BJ (cell line): ENCODE results near the gene PDE5A. TPM values are rescaled to one million over a fixed set of nuclear protein-coding genes. Genes with fewer than 3 reads are reported as not detected.

Experiments
- CTCF ChIA-PET: fragments of 350-600 bp; formaldehyde crosslinking; extraction: SDS; loops from one replicate; lab custom pipeline; 2021; ENCODE audit warnings: antibody characterized with exemption, inconsistent platforms; lab: Yijun Ruan, JAX
- POLR2A ChIA-PET: fragments of 300-600 bp; sonication (Branson Sonifier 250); formaldehyde crosslinking; extraction: SDS; loops from one replicate; lab custom pipeline; 2021; ENCODE audit warnings: antibody characterized with exemption; lab: Charles Lee
- DNase-seq: peaks from one replicate; pipeline ENCODE4 v3.0.0-alpha.2; 2011; ENCODE audit warnings: low read depth
- H3K27me3 ChIP-seq: 2 replicates; pipeline ENCODE4 v1.6.0; 2011; ENCODE audit warnings: low read length; ENCODE audit not compliant: control insufficient read depth, insufficient read depth
- H3K36me3 ChIP-seq: 2 replicates; pipeline ENCODE4 v1.5.1; 2011; ENCODE audit warnings: low read length; ENCODE audit not compliant: control insufficient read depth, insufficient read depth
- H3K4me3 ChIP-seq: 2 replicates; pipeline ENCODE4 v1.5.1; 2011; ENCODE audit warnings: low read depth, mild to moderate bottlenecking, control low read depth, low read length
- polyA plus RNA-seq: library from polyadenylated mRNA; depleted of rRNA; stranded (reverse); fragments of >200 nt; gene quantifications from 2 replicates; pipeline ENCODE4 v1.2.3, GENCODE V29; 2011
- TF ChIP-seq, protein P1 (sequence below): IDR thresholded peaks from 2 replicates; pipeline ENCODE4 v1.5.1; 2011; ENCODE audit warnings: low read depth, mild to moderate bottlenecking, control low read depth, inconsistent platforms, low read length, moderate library complexity; ENCODE audit not compliant: insufficient read depth

Gene PDE5A
- polyA plus RNA-seq, 1 experiment: 69.0 TPM

DNA sequence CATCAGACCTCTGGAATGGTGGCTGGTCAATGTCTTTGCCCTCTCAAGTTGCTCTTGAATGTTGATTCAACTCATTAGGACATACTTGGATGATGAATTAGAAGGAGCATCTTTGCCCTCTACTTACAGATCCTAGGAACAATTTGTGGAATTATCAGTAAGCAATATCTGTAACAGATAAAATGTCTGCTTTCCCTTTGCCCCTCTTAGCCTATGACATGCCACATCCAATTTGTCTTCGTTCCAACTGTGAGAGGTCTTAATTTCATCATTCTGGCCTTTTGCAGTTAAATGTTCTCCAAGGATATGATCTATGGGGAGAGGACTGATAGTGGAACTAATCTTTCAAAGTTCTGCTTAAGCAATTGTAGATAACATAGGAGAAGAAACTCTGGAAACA, 148.3 kb downstream of the PDE5A start:
- ChIA-PET POLR2A (no interaction called here), CTCF (no interaction called here)
- DNase-seq: no peak
- Histone ChIP-seq H3K36me3 (peaks cover 3% of the 10 kb centered on the region), H3K27me3 (no peaks in the 10 kb centered on the region), H3K4me3 (no peak overlapping the region)
- TF ChIP-seq, protein P1, sequence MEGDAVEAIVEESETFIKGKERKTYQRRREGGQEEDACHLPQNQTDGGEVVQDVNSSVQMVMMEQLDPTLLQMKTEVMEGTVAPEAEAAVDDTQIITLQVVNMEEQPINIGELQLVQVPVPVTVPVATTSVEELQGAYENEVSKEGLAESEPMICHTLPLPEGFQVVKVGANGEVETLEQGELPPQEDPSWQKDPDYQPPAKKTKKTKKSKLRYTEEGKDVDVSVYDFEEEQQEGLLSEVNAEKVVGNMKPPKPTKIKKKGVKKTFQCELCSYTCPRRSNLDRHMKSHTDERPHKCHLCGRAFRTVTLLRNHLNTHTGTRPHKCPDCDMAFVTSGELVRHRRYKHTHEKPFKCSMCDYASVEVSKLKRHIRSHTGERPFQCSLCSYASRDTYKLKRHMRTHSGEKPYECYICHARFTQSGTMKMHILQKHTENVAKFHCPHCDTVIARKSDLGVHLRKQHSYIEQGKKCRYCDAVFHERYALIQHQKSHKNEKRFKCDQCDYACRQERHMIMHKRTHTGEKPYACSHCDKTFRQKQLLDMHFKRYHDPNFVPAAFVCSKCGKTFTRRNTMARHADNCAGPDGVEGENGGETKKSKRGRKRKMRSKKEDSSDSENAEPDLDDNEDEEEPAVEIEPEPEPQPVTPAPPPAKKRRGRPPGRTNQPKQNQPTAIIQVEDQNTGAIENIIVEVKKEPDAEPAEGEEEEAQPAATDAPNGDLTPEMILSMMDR: no peak

DNA sequence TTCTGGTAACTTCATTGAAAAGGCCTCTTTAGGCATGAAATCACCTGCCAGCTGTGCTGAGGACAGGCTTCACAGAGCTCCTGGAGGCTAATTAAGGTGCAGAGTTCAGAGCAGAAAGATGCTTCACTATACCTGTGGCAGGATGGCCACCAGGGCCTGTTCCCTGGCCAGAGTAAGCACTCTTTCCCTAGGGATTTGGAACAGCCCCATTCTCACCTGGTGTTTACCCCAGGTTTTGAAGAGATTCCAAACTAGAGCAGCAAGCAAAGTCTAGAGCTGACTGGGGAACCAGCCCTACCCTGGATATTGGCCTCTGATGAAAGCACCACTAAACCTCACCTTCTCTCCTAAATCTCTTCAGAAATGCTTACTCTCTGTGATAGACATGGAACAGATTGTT, 148.8 kb downstream of the PDE5A start:
- H3K27me3 ChIP-seq: no peaks in the 10 kb centered on the region
- ChIA-PET POLR2A (no interaction called here), CTCF (no interaction called here)
- peaks cover 3% of the 10 kb centered on the region for H3K36me3 ChIP-seq
- no peak overlapping the region for H3K4me3 ChIP-seq
- TF ChIP-seq, protein P1: no peak
- DNase-seq: no peak

DNA sequence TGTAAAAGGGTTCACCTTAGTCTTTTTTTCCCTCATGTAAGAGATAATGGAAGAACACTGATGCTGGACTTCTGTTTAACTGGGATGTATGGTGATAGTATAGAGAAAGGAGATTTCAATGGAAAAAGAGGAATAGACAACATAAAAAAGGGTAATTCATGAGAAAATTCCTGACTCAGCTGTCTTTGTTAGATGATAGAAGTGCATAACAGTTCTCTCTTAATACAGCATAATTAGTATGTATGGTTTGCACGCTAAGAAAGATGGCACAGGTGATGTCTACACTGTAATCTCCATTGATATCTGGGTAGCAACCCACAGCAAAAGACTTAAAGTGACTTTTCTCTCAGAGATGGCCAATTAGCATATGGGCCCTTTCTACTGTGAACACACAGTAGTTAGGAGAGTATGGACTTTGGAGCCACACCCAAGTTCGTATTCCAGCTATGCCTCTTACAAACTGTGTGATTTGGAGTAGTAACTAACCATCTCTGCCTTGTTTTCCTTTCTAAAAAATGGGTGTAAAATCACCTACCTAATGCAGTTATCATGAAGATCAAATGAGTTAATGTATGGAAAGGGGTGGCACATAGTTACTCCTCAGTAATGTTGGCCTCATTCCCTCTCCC, 149.3 kb downstream of the PDE5A start:
- ChIA-PET POLR2A (no interaction called here), CTCF (interaction anchor here (2.2 kb wide), 1 partner anchor 13 kb away, joined by 8 read pairs; no protein-coding TSS in a partner anchor)
- DNase-seq: no peak
- Histone ChIP-seq H3K27me3 (no peaks in the 10 kb centered on the region), H3K36me3 (peaks cover 3% of the 10 kb centered on the region), H3K4me3 (no peak overlapping the region)
- TF ChIP-seq, protein P1: no peak

DNA sequence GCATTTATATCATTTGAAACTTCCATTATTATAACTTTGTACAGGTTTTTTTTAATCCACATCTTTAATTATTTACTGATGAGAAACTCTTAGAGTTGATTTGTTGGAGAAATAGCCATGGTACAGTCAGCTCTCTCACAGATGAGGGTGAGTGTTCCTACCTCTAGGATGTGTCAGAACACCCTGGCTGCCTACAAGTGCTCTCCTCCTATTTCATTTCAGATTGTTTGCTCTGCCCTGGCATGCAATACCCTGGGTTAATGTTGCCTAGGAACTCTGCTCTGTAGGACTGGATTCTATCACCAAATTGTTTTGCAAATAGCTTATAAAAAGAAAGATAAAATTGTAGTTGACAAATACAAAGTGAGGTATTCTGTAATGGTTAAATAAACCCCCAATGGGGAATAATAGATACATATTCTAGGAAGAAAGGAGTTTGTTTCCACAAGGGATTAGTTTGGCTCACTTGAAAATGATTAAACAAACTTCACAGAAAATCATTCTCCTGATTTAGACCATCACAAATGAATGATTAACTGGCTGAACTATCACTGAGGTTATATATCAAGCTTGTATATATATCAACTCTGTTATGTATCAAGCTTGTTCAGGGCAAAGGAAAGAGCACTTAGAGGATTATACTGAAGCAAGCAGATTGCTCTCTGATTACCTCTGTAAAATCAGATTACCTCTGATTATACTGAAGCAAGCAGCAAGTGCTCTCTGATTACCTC, 150.0 kb downstream of the PDE5A start:
- Histone ChIP-seq H3K27me3 (no peaks in the 10 kb centered on the region), H3K4me3 (no peak overlapping the region), H3K36me3 (peaks cover 3% of the 10 kb centered on the region)
- CTCF ChIA-PET: interaction anchor here (0.6 to 2.2 kb wide), 2 partner anchors 14 to 155 kb away, joined by 3 to 8 read pairs; no protein-coding TSS in a partner anchor
- no peak for DNase-seq
- POLR2A ChIA-PET: no interaction called here
- TF ChIP-seq, protein P1: no peak

DNA sequence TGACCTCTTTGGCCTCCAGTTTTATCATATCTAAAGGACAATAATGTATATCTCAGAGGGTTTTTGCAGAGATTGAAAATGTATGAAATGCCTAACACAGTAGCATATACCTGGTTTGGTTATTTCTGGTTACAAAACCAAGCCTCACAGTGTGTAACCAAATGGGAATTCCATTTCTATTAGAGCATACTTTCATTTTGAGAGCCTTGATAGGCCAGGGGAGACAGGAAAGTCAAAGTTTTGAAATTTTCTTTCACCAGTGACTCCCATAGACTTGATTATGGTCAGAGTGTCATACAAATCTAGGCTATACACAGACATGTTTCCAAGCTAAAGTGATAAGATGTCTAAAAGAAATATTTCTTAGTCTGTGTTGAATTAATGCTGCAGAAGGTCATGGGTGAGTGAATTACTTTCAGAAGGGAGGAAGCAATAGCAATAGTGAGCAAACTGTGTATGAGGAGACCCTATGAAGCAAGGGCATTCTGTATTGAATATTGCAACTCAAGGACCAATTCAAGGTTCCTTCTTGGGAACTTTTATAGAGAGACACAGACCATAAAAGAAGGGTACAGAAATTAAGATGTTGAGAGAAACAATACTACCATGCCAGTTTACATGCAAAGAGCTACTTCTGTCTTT, 151.1 kb downstream of the PDE5A start:
- Histone ChIP-seq H3K27me3 (no peaks in the 10 kb centered on the region), H3K36me3 (peaks cover 3% of the 10 kb centered on the region), H3K4me3 (no peak overlapping the region)
- TF ChIP-seq, protein P1: no peak
- no peak for DNase-seq
- ChIA-PET POLR2A (no interaction called here), CTCF (interaction anchor here (1.2 to 2.2 kb wide), 2 partner anchors 15 to 579 kb away, joined by 3 to 8 read pairs; no protein-coding TSS in a partner anchor)
